ENCODE results near the gene CCDC9. TPM values are rescaled to one million over a fixed set of nuclear protein-coding genes. Genes with fewer than 3 reads are reported as not detected.

CCDC9 gene
- total and polyA plus RNA-seq, 2 of the 13 experiments (the other 11 are each of a cell fraction or from before 2014, with no cell fraction given) = 2.9 to 6.3 TPM

DNA sequence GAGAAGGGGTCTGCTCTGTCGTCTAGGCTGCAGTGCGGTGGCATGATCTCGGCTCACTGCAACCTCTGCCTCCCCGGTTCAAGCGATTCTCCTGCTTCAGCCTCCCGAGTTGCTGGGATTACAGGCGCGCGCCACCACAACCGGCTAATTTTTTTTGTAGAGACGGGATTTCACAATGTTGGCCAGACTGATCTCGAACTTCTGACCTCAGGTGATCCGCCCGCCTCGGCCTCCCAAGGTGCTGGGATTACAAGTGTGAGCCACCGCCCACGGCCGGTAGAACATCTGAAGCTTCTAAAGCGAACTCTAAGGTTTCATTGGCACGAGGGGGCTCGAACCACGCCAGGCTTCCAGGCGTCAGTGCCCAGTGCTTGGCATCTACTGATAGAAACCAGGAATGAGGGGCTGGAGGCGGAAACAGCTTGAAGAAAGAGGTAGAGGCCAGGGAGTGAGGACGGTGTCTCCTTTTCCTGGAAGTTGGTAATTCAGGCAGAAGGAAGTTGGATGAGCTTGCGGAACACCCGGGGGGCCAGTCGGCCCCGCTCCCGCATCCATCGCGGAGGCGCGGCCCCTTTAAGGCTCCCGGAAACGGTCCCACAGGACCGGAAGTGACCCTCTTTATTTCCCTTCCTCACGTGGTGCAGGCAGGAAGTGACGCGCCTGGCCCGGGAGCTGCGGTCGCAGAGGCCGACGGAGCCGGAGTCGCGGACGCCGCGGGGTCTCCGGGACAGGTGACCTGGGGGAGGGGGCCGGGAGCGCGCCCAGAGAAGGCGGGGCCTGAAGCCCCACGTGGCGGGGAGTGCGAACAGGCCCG is at the start of gene CCDC9 (continued):
- TF ChIP-seq NR2C2 (CRISPR knock-in tag; IDR thresholded peaks at IDR 0.05; ENCODE audit: borderline replicate concordance) (peak; percentile 90), RARA (CRISPR knock-in tag; IDR thresholded peaks at IDR 0.05) (peak; percentile 13), ZNF639 (CRISPR knock-in tag; conservative IDR thresholded peaks at IDR 0.05) (peak; percentile 95), CENPBD1 (CRISPR knock-in tag; IDR thresholded peaks at IDR 0.05; ENCODE audit: borderline replicate concordance, low read depth) (no peak), ZNF605 (CRISPR knock-in tag; IDR thresholded peaks at IDR 0.05) (no peak; the same call in 1 of the 2 replicates), ASH2L (IDR thresholded peaks at IDR 0.05; ENCODE audit: insufficient read length, low read depth, low read length) (peak; percentile 26), SRSF1 (optimal IDR thresholded peaks at IDR 0.05; ENCODE audit: low read depth, low read length) (peak; percentile 64), ZNF883 (CRISPR knock-in tag; IDR thresholded peaks at IDR 0.05; ENCODE audit: not compliant biosample characterization) (no peak), HES4 (CRISPR knock-in tag; IDR thresholded peaks at IDR 0.05; ENCODE audit: borderline replicate concordance) (0 out of 2 replicates have a peak, but pooled peaks have one; percentile 14), ZBTB42 (CRISPR knock-in tag; IDR thresholded peaks at IDR 0.05) (no peak), ZNF282 (IDR thresholded peaks at IDR 0.05; ENCODE audit: partially characterized antibody) (no peak), ZNF660 (CRISPR knock-in tag; IDR thresholded peaks at IDR 0.05; ENCODE audit: borderline replicate concordance, low read depth) (no peak), NCOA1 (CRISPR knock-in tag; IDR thresholded peaks at IDR 0.05) (no peak), ZNF614 (CRISPR knock-in tag; IDR thresholded peaks at IDR 0.05; ENCODE audit: borderline replicate concordance) (no peak), ZBTB8A (CRISPR knock-in tag; IDR thresholded peaks at IDR 0.05; ENCODE audit: borderline replicate concordance, low read depth) (no peak), ADNP (CRISPR knock-in tag; IDR thresholded peaks at IDR 0.05) (0 out of 2 replicates have a peak, but pooled peaks have one; percentile 54), ZNF280B (CRISPR knock-in tag; IDR thresholded peaks at IDR 0.05; ENCODE audit: borderline replicate concordance) (peak; percentile 42; the same call in 1 of the 2 replicates), ZNF484 (CRISPR knock-in tag; IDR thresholded peaks at IDR 0.05; ENCODE audit: borderline replicate concordance, low read depth) (no peak), ZKSCAN1 (IDR thresholded peaks at IDR 0.05; ENCODE audit: low read length) (no peak)
- TF ChIP-seq, protein P1, sequence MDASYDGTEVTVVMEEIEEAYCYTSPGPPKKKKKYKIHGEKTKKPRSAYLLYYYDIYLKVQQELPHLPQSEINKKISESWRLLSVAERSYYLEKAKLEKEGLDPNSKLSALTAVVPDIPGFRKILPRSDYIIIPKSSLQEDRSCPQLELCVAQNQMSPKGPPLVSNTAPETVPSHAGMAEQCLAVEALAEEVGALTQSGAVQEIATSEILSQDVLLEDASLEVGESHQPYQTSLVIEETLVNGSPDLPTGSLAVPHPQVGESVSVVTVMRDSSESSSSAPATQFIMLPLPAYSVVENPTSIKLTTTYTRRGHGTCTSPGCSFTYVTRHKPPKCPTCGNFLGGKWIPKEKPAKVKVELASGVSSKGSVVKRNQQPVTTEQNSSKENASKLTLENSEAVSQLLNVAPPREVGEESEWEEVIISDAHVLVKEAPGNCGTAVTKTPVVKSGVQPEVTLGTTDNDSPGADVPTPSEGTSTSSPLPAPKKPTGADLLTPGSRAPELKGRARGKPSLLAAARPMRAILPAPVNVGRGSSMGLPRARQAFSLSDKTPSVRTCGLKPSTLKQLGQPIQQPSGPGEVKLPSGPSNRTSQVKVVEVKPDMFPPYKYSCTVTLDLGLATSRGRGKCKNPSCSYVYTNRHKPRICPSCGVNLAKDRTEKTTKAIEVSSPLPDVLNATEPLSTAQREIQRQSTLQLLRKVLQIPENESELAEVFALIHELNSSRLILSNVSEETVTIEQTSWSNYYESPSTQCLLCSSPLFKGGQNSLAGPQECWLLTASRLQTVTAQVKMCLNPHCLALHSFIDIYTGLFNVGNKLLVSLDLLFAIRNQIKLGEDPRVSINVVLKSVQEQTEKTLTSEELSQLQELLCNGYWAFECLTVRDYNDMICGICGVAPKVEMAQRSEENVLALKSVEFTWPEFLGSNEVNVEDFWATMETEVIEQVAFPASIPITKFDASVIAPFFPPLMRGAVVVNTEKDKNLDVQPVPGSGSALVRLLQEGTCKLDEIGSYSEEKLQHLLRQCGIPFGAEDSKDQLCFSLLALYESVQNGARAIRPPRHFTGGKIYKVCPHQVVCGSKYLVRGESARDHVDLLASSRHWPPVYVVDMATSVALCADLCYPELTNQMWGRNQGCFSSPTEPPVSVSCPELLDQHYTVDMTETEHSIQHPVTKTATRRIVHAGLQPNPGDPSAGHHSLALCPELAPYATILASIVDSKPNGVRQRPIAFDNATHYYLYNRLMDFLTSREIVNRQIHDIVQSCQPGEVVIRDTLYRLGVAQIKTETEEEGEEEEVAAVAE (CRISPR knock-in tag; IDR thresholded peaks at IDR 0.05; ENCODE audit: borderline replicate concordance) = no peak
- TF ChIP-seq, protein P2, sequence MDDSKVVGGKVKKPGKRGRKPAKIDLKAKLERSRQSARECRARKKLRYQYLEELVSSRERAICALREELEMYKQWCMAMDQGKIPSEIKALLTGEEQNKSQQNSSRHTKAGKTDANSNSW (CRISPR knock-in tag; IDR thresholded peaks at IDR 0.05; ENCODE audit: borderline replicate concordance) = no peak
